ENCODE measurements around the gene MARCHF3. TPM values are rescaled to one million over a fixed set of nuclear protein-coding genes. Genes with fewer than 3 reads are reported as not detected.

Gene MARCHF3
- total RNA-seq, 1 donor from 2014 or later = 34.5 TPM

DNA sequence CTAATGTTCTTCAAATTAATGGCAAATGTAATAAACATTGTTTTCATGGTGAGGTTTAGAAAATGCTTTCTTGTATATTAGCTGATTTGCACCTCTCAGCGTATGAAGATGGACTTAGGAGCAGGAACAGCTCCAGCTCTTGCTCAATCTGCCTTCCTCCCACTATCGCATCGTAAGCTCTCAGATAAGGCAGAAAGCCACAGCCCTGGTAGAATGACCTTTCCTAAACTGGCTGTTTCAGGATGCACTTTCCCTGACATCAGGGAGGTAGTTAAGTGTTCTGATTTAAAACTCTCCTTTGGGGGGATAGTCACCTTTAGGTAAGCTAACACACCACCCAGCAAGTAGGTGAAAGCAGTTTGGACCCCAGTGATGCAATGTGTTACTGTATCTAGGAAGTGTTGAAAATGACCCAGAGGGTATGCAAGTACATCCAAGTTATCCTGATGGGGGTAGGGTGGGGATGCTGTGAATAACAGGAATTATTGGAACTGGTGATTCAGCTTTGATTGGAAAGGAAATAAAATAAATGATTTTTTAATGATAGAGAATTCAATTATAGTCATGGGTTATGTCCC is 181.2 kb downstream of the MARCHF3 start:
- H3K4me3 Mint-ChIP-seq (ENCODE audit: unreplicated experiment) = no peak overlapping the region
- no peaks in the 10 kb centered on the region for H3K9me3 Mint-ChIP-seq (ENCODE audit: unreplicated experiment)
- no peak overlapping the region for H3K27ac Mint-ChIP-seq (ENCODE audit: unreplicated experiment)
- peaks cover 46% of the 10 kb centered on the region for H3K4me1 Mint-ChIP-seq (ENCODE audit: unreplicated experiment)
- no peak for DNase-seq (ENCODE audit: extremely low spot score, unreplicated experiment)
- no peaks in the 10 kb centered on the region for H3K36me3 Mint-ChIP-seq (ENCODE audit: unreplicated experiment)
- H3K27me3 Mint-ChIP-seq (ENCODE audit: unreplicated experiment) = no peaks in the 10 kb centered on the region
- TF ChIP-seq, protein P1, sequence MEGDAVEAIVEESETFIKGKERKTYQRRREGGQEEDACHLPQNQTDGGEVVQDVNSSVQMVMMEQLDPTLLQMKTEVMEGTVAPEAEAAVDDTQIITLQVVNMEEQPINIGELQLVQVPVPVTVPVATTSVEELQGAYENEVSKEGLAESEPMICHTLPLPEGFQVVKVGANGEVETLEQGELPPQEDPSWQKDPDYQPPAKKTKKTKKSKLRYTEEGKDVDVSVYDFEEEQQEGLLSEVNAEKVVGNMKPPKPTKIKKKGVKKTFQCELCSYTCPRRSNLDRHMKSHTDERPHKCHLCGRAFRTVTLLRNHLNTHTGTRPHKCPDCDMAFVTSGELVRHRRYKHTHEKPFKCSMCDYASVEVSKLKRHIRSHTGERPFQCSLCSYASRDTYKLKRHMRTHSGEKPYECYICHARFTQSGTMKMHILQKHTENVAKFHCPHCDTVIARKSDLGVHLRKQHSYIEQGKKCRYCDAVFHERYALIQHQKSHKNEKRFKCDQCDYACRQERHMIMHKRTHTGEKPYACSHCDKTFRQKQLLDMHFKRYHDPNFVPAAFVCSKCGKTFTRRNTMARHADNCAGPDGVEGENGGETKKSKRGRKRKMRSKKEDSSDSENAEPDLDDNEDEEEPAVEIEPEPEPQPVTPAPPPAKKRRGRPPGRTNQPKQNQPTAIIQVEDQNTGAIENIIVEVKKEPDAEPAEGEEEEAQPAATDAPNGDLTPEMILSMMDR (IDR thresholded peaks at IDR 0.05) = no peak

DNA sequence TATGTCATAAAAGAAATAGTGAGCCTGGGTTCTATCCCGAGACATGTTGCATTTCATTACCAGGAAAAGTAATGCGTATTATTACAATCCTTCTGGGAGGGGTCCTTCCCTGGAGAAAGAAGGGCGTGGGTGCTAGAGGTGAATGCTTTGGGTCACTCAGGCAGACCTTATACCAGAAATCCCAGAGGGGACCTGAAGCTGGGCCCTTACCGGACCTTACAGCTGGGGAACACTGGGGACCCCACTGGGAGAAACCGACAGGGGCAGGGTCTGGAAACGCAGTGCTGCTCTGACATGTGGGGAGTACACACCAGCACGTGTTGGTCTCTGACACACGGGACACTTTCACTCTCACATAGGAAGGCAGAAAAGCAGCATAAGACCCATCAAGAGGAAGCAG is 182.1 kb downstream of the MARCHF3 start:
- H3K27ac Mint-ChIP-seq (ENCODE audit: unreplicated experiment) = no peak overlapping the region
- H3K36me3 Mint-ChIP-seq (ENCODE audit: unreplicated experiment) = no peaks in the 10 kb centered on the region
- H3K27me3 Mint-ChIP-seq (ENCODE audit: unreplicated experiment) = no peaks in the 10 kb centered on the region
- no peaks in the 10 kb centered on the region for H3K9me3 Mint-ChIP-seq (ENCODE audit: unreplicated experiment)
- no peak for DNase-seq (ENCODE audit: extremely low spot score, unreplicated experiment)
- TF ChIP-seq, protein P1 (IDR thresholded peaks at IDR 0.05) = no peak
- no peak overlapping the region for H3K4me3 Mint-ChIP-seq (ENCODE audit: unreplicated experiment)
- peaks cover 49% of the 10 kb centered on the region for H3K4me1 Mint-ChIP-seq (ENCODE audit: unreplicated experiment)

DNA sequence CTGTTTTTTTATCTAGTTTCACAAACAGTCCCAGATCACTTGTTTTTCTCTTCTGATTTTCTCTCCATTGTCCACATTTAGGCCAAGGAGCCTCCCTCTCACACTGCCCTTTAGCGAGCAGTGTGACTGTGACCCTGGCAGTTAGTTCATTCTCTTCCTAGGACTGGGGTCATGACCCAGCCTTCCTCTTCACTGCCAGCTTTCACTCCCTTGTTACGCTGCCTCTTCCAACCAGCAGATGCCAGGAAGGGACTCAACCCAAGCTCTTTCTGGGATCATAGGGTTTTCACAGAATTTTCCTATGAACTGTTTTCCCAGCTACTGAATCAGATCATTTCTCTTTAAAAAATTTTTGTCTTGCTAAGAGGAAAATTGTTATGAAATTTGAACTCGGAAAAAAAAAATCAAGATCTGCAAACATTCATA is 182.5 kb downstream of the MARCHF3 start:
- Mint-ChIP-seq H3K4me3 (ENCODE audit: unreplicated experiment) (no peak overlapping the region), H3K4me1 (ENCODE audit: unreplicated experiment) (peaks cover 45% of the 10 kb centered on the region), H3K9me3 (ENCODE audit: unreplicated experiment) (no peaks in the 10 kb centered on the region), H3K36me3 (ENCODE audit: unreplicated experiment) (no peaks in the 10 kb centered on the region), H3K27ac (ENCODE audit: unreplicated experiment) (peak overlapping the region; percentile 15), H3K27me3 (ENCODE audit: unreplicated experiment) (no peaks in the 10 kb centered on the region)
- TF ChIP-seq, protein P1 (IDR thresholded peaks at IDR 0.05) = no peak
- no peak for DNase-seq (ENCODE audit: extremely low spot score, unreplicated experiment)

DNA sequence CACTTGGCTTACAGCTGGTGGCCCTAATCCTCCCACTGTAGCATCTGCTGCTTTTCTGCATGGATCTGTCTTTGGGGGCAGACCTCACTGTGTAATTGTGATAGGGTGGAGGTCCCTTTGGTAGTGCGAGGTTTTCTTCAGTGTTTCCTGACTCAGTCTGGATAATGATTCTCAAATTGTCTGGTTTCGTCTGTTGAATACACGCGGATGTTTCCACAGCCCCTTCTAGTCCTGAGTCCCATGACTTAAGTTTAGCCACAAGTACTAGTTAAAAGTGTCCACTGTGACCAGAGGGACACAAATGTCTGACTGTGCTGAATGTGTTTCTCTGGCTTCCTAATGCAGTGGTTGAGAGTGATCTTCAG is 182.9 kb downstream of the MARCHF3 start:
- TF ChIP-seq, protein P1 (IDR thresholded peaks at IDR 0.05) = no peak
- peak overlapping the region; percentile 28 for H3K27ac Mint-ChIP-seq (ENCODE audit: unreplicated experiment)
- H3K4me3 Mint-ChIP-seq (ENCODE audit: unreplicated experiment) = no peak overlapping the region
- H3K36me3 Mint-ChIP-seq (ENCODE audit: unreplicated experiment) = no peaks in the 10 kb centered on the region
- no peak for DNase-seq (ENCODE audit: extremely low spot score, unreplicated experiment)
- H3K4me1 Mint-ChIP-seq (ENCODE audit: unreplicated experiment) = peaks cover 41% of the 10 kb centered on the region
- no peaks in the 10 kb centered on the region for H3K9me3 Mint-ChIP-seq (ENCODE audit: unreplicated experiment)
- H3K27me3 Mint-ChIP-seq (ENCODE audit: unreplicated experiment) = no peaks in the 10 kb centered on the region

DNA sequence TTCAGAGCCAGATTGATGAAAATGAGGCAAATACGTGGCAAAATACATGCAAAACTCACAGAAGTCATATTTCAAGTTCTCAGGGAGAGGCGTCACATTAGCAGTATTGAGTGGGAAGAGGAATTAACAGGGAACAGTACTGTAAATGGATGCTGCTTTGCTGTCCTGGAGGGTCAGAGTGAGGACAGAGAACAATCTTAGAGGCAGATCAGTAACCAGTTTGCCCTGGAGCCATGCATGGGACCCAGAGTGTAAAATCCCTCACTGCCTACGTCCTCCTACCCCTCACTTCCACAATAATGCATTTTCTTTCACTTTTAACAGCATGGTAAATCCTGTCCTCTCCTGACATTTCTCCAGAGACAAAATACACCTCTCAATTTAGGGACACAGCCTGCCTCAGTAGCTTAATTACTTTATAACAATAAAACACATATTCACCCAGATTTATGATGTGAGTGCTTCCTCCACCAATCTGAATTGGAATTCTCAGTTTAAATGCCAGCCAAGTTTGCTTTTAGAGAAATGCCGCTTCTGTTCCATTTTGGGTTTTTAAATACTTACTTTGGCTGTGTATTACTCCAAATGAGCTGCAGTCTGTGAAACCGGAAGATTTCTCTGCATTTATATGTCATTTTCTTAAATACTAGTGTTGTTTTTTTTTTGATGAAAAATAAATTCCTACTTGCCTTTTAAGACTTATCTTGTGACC is 183.5 kb downstream of the MARCHF3 start:
- H3K36me3 Mint-ChIP-seq (ENCODE audit: unreplicated experiment) = no peaks in the 10 kb centered on the region
- H3K9me3 Mint-ChIP-seq (ENCODE audit: unreplicated experiment) = no peaks in the 10 kb centered on the region
- no peaks in the 10 kb centered on the region for H3K27me3 Mint-ChIP-seq (ENCODE audit: unreplicated experiment)
- TF ChIP-seq, protein P1 (IDR thresholded peaks at IDR 0.05) = no peak
- peak overlapping the region; percentile 28 for H3K27ac Mint-ChIP-seq (ENCODE audit: unreplicated experiment)
- DNase-seq (ENCODE audit: extremely low spot score, unreplicated experiment) = no peak
- H3K4me3 Mint-ChIP-seq (ENCODE audit: unreplicated experiment) = no peak overlapping the region
- peaks cover 36% of the 10 kb centered on the region for H3K4me1 Mint-ChIP-seq (ENCODE audit: unreplicated experiment)
